SH-SY5Y (cell line): ENCODE data around the gene CAVIN2.

Experiments
- GATA2 ChIP-seq: IDR thresholded peaks from 2 replicates; pipeline ENCODE4 v1.6.1; 2011; ENCODE audit warnings: mild to moderate bottlenecking, low read depth, low read length
- GATA3 ChIP-seq: IDR thresholded peaks from 2 replicates; pipeline ENCODE4 v1.6.1; 2011; ENCODE audit warnings: low read depth, mild to moderate bottlenecking, low read length, moderate library complexity

DNA sequence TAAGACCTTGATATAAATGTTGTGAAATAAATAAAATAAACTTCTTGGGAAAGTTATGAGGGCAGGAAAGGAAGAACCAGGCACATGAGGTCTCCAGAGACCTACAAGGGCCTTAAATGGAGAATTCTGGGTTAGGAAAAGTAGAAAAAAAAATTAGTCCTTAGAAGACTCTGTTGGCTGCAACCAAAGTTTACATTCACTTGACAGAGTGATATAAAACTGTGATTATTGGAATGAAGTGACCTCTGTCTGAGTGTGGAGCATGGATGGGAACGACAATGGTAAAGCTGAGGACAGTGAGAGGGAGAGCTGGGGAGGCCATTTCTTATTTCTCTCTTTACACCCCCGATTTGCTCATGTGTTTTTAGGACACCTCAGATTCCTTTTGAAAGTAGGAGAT lies 29.0 kb upstream of the CAVIN2 start:
- no peak for TF ChIP-seq GATA3
- TF ChIP-seq GATA2: no peak
